Colonic mucosa (tissue), 4 donors: ENCODE data around the gene RPL31. TPM values are rescaled to one million over a fixed set of nuclear protein-coding genes. Genes with fewer than 3 reads are reported as not detected.
A peak's percentile ranks its signal among the peaks of the same experiment; 100 is the strongest.

Experiments used
- DNase-seq: peaks from one replicate; pipeline ENCODE4 v3.0.0-alpha.2; 2020
- H3K27ac ChIP-seq: fragments of 200-600 bp; one replicate; pipeline ENCODE4 v1.8.0; 2021
- H3K27me3 ChIP-seq: fragments of 200-600 bp; one replicate; pipeline ENCODE4 v1.8.0; 2021
- H3K36me3 ChIP-seq: fragments of 200-600 bp; one replicate; pipeline ENCODE4 v1.8.0; 2021
- H3K4me1 ChIP-seq: fragments of 200-600 bp; one replicate; pipeline ENCODE4 v1.8.0; 2021; ENCODE audit warnings: mild to moderate bottlenecking
- H3K4me3 ChIP-seq: fragments of 200-600 bp; one replicate; pipeline ENCODE4 v1.8.0; 2021
- H3K9ac ChIP-seq, 2 donors: one replicate each; pipeline ENCODE4 v1.7.0; 2013; ENCODE audit warnings: control low read depth in 2 of 2, low read depth in 2 of 2, low read length in 2 of 2
- H3K9me3 ChIP-seq: fragments of 200-600 bp; one replicate; pipeline ENCODE4 v1.8.0; 2021
- intact Hi-C: fragments of 100-400 bp; cut with DNase I; formaldehyde crosslinking; loops from one replicate; pipeline ENCODE4 v1.14.1; 2022
- total RNA-seq, 2 donors: library from RNA; stranded (reverse); fragmentation: NEBNext Ultra II Directional in 1 of 2; extraction: Animal tissue kit (Norgen Biotek cat#: 25700) in 1 of 2; gene quantifications; one replicate each; pipeline ENCODE4 v1.2.1, GENCODE V29; 2021
- TF ChIP-seq, protein P1 (sequence below): fragments of 200-600 bp; IDR thresholded peaks from one replicate; pipeline ENCODE4 v1.8.0; 2022; ENCODE audit warnings: antibody characterized with exemption, mild to moderate bottlenecking
- donor health status: healthy.
- donor health status: DM: no; HTN: no; CAD: no.
- donor health status: DM: no; HTN: no; CAD: no.

The RPL31 gene
- total RNA-seq, result 1,000 to 10,000 TPM; 1,042 to 1,184 TPM

DNA sequence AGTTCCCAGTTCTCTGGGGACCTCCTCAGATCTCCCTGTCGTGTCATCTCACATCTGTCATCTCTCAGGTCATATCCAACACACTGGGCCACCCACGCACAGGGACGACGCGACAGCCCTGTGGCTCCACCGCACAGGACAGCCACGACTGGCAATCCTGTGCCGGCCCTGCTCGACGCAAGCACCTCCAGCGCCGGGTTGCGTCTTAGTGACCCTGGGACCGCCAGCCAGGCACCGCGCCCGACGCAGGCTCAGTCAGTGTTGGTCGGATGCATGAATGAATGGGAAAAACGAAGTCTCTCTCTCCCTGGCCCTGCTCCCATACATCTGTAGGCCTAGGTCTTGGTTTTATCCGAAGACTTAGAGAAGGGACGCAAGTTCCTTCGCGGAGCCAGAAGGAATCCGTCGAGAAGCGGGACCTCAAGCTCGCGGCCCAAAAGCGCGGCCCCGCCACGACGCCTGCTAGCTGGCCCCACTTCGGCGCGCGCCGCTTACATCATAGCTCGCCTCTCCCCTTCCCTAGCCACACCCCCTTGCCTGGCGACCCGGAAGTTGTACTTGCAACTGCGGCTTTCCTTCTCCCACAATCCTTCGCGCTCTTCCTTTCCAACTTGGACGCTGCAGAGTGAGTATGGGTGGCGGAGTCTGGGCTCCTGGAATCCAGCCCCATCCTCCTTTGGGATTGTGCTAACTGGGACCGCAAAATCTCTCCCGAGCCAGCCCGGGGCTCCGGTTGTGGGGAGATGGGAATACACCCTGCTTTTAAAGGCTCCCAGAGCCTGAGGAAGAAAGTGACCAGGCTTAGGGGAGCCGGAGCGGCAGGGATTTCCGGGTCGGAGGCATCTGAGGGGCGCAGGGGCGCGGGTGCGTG, at the start of gene RPL31:
TSS of gene RPL31 (plus strand) at position 599 of the 871 bp plus-strand sequence. CDS start 413 bp downstream, outside the sequence.
- Histone ChIP-seq H3K9ac (peak within 1 kb of the TSS; percentile 77 to 86), H3K4me3 (peak within 1 kb of the TSS; percentile 93), H3K9me3 (no peaks in the 10 kb centered on the region), H3K27me3 (no peaks in the 10 kb centered on the region), H3K36me3 (peaks cover 25% of the 10 kb centered on the region), H3K4me1 (no peaks in the 10 kb centered on the region), H3K27ac (peak within 1 kb of the TSS; percentile 87)
- TF ChIP-seq, protein P1, sequence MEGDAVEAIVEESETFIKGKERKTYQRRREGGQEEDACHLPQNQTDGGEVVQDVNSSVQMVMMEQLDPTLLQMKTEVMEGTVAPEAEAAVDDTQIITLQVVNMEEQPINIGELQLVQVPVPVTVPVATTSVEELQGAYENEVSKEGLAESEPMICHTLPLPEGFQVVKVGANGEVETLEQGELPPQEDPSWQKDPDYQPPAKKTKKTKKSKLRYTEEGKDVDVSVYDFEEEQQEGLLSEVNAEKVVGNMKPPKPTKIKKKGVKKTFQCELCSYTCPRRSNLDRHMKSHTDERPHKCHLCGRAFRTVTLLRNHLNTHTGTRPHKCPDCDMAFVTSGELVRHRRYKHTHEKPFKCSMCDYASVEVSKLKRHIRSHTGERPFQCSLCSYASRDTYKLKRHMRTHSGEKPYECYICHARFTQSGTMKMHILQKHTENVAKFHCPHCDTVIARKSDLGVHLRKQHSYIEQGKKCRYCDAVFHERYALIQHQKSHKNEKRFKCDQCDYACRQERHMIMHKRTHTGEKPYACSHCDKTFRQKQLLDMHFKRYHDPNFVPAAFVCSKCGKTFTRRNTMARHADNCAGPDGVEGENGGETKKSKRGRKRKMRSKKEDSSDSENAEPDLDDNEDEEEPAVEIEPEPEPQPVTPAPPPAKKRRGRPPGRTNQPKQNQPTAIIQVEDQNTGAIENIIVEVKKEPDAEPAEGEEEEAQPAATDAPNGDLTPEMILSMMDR, result no peak
- peak; percentile 98 for DNase-seq
- intact Hi-C loops, result no loop called here

- no peak overlapping the region for H3K9ac ChIP-seq
- intact Hi-C loops, result no loop called here
- H3K9me3 ChIP-seq, result no peaks in the 10 kb centered on the region
- no peaks in the 10 kb centered on the region for H3K4me1 ChIP-seq
- no peaks in the 10 kb centered on the region for H3K27me3 ChIP-seq
- TF ChIP-seq, protein P1, result no peak
- no peaks in the 10 kb centered on the region for H3K36me3 ChIP-seq
- no peak overlapping the region for H3K27ac ChIP-seq
- DNase-seq, result no peak
- H3K4me3 ChIP-seq, result no peak overlapping the region
Observed at GRCh38 chr2:100952512-100952911, 49.6 kb upstream of the RPL31 start.

DNA sequence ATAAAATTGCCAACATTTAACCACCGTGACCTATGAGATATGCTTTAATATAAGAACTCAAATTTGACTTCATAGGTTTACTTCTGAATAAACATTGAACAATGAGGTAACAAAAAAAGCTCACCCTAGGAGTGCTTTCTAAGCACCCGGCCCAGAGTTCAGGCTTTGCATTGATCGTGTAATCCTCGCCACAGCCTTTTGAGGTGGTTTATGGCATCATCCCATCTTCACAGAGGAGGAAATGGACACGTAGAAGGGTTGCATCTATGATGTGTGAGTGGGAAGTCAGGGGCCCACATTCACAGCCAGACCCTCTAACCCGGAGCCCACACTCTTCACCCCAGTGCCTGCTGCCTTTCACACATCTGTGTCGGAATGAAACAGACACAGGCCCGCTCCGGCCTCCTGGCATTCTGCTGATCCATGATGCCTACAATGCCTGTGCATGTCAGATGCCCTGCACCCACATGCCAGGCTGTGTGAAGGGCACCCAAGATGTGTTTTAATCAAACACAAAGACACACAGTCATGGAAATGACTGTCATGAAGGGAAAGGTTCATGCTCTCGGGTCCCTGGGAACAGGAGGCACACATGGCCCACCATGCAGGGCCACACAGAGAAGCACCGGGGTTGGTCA, 48.6 kb upstream of the RPL31 start:
- H3K27ac ChIP-seq, result no peak overlapping the region
- H3K9me3 ChIP-seq, result no peaks in the 10 kb centered on the region
- H3K36me3 ChIP-seq, result no peaks in the 10 kb centered on the region
- no peaks in the 10 kb centered on the region for H3K4me1 ChIP-seq
- H3K9ac ChIP-seq, result no peak overlapping the region
- intact Hi-C loops, result no loop called here
- TF ChIP-seq, protein P1, result no peak
- no peak for DNase-seq
- no peaks in the 10 kb centered on the region for H3K27me3 ChIP-seq
- no peak overlapping the region for H3K4me3 ChIP-seq

DNA sequence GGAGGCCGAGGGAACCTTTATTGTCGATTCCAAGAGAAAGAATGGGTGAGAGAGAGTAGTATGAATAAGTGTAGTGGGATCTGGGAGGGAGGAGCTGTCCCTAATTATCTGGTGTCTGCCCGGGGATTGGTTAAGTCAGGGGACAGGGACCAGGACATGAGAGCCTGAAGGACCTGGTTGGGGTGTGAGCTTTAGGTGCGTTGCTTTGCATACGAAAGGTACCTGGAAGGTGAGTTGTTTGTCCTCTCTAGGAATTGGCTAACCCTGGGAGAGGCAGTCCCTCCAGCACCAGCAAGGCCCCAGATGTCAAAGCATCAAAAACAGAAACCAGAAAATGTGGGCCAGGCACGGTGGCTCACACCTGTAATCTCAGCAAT, 48.1 kb upstream of the RPL31 start:
- no peak overlapping the region for H3K9ac ChIP-seq
- no peak overlapping the region for H3K27ac ChIP-seq
- H3K4me3 ChIP-seq, result no peak overlapping the region
- no peaks in the 10 kb centered on the region for H3K9me3 ChIP-seq
- no peaks in the 10 kb centered on the region for H3K27me3 ChIP-seq
- no peaks in the 10 kb centered on the region for H3K4me1 ChIP-seq
- intact Hi-C loops, result no loop called here
- DNase-seq, result no peak
- TF ChIP-seq, protein P1, result no peak
- H3K36me3 ChIP-seq, result no peaks in the 10 kb centered on the region

GRCh38 chr2:100955226-100955625, 46.9 kb upstream of the RPL31 start:
- no peaks in the 10 kb centered on the region for H3K9me3 ChIP-seq
- TF ChIP-seq, protein P1, result no peak
- H3K9ac ChIP-seq, result no peak overlapping the region
- H3K4me1 ChIP-seq, result no peaks in the 10 kb centered on the region
- H3K36me3 ChIP-seq, result no peaks in the 10 kb centered on the region
- intact Hi-C loops, result no loop called here
- no peak for DNase-seq
- no peaks in the 10 kb centered on the region for H3K27me3 ChIP-seq
- H3K4me3 ChIP-seq, result no peak overlapping the region
- no peak overlapping the region for H3K27ac ChIP-seq
